Sigmoid colon (tissue), 4 donors: ENCODE measurements around the gene GALNT14.

Experiments
- EP300 ChIP-seq, 4 donors: sonication (generic); formaldehyde crosslinking; IDR thresholded peaks; one replicate each; pipeline ENCODE4 v1.6.1; 2017; ENCODE audit warnings: antibody characterized with exemption in 4 of 4
- POLR2A ChIP-seq, 2 donors: fragments of 450-650 bp; IDR thresholded peaks; one replicate each; pipeline ENCODE4 v1.6.1; 2016; ENCODE audit warnings: antibody characterized with exemption in 2 of 2, mild to moderate bottlenecking in 2 of 2, moderate library complexity in 2 of 2
- POLR2AphosphoS5 ChIP-seq, 4 donors: sonication (generic); formaldehyde crosslinking; IDR thresholded peaks; one replicate each; pipeline ENCODE4 v1.6.1; 2017; ENCODE audit warnings: antibody characterized with exemption in 4 of 4
- TF ChIP-seq, protein P1 (sequence below), 4 experiments: fragments of 450-650 bp in 3 of 4; fragments of 200-600 bp in 1 of 4; IDR thresholded peaks; one replicate each; pipeline ENCODE4 v1.5.1; 2016 to 2019; ENCODE audit warnings: antibody characterized with exemption in 4 of 4, mild to moderate bottlenecking in 3 of 4, moderate library complexity in 2 of 4

DNA sequence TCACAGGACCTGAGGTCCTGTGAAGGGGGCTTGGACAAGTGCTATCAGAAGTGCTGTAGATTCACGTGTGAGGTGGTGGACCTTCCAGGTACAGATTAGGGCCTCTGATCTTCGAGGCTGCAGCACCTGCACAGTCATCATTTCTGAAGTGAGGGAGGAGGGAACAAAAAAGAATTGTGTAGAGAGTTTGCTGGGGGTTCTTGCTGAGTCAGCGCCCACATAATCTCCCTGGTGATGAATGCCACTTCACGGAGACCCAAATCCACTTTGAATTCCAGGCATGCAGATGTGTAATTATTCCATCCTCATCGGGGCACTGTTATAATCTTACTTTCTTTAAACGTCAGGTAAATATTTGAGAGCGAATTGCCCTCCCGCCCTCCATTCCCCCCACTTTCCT is 202.4 kb downstream of the GALNT14 start:
- TF ChIP-seq, protein P1, sequence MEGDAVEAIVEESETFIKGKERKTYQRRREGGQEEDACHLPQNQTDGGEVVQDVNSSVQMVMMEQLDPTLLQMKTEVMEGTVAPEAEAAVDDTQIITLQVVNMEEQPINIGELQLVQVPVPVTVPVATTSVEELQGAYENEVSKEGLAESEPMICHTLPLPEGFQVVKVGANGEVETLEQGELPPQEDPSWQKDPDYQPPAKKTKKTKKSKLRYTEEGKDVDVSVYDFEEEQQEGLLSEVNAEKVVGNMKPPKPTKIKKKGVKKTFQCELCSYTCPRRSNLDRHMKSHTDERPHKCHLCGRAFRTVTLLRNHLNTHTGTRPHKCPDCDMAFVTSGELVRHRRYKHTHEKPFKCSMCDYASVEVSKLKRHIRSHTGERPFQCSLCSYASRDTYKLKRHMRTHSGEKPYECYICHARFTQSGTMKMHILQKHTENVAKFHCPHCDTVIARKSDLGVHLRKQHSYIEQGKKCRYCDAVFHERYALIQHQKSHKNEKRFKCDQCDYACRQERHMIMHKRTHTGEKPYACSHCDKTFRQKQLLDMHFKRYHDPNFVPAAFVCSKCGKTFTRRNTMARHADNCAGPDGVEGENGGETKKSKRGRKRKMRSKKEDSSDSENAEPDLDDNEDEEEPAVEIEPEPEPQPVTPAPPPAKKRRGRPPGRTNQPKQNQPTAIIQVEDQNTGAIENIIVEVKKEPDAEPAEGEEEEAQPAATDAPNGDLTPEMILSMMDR (IDR thresholded peaks at IDR 0.05): no peak
- TF ChIP-seq POLR2A (IDR thresholded peaks at IDR 0.05) (no peak), POLR2AphosphoS5 (IDR thresholded peaks at IDR 0.05) (no peak), EP300 (IDR thresholded peaks at IDR 0.05) (no peak)
